PC-9 (cell line): ENCODE measurements around the gene IL15. TPM values are rescaled to one million over a fixed set of nuclear protein-coding genes. Genes with fewer than 3 reads are reported as not detected.

ENCODE experiments used
- BruUV-seq: library from RNA; stranded (reverse); fragments of 400-500 nt; replicated peaks from 2 replicates; lab custom pipeline; 2021; lab: Mats Ljungman, UMichigan
- CTCF ChIA-PET: fragments of 300-600 bp; sonication (Branson Sonifier 250); formaldehyde crosslinking; loops from one replicate; lab custom pipeline; 2022; ENCODE audit warnings: antibody characterized with exemption; lab: Charles Lee
- POLR2A ChIA-PET: fragments of 300-600 bp; sonication (Branson Sonifier 250); formaldehyde crosslinking; loops from one replicate; lab custom pipeline; 2022; ENCODE audit warnings: antibody characterized with exemption; ENCODE audit not compliant: unreplicated experiment; lab: Charles Lee
- DNase-seq, 2 experiments: peaks; one replicate each; pipeline versions ENCODE4 v3.0.0 to v3.0.0-alpha.2; 2015 to 2022; ENCODE audit warnings: mixed read lengths in 1 of 2
- H2AFZ ChIP-seq: fragments of 200-600 bp; sonication (generic); 2 replicates; pipeline ENCODE4 v1.8.1; 2017; ENCODE audit warnings: antibody characterized with exemption
- H3F3A ChIP-seq: fragments of 200-600 bp; sonication (generic); 2 replicates; pipeline ENCODE4 v1.8.1; 2017; ENCODE audit warnings: antibody characterized with exemption, mild to moderate bottlenecking, low read depth; ENCODE audit not compliant: insufficient read depth
- H3K27ac ChIP-seq: fragments of 200-600 bp; sonication (generic); 2 replicates; pipeline ENCODE4 v1.6.1; 2016; ENCODE audit warnings: mixed run types
- H3K27me3 ChIP-seq: fragments of 200-600 bp; sonication (generic); 2 replicates; pipeline ENCODE4 v1.6.1; 2016; ENCODE audit warnings: low read depth, mixed run types; ENCODE audit not compliant: insufficient read depth
- H3K36me3 ChIP-seq: fragments of 200-600 bp; sonication (generic); 2 replicates; pipeline ENCODE4 v1.6.1; 2016; ENCODE audit warnings: low read depth, mixed run types
- H3K4me1 ChIP-seq: fragments of 200-600 bp; sonication (generic); replicated peaks from 2 replicates; pipeline ENCODE4 v1.6.1; 2016; ENCODE audit warnings: mixed run types; ENCODE audit not compliant: insufficient read depth
- H3K4me2 ChIP-seq: fragments of 200-600 bp; sonication (generic); 2 replicates; pipeline ENCODE4 v1.6.1; 2017; ENCODE audit warnings: mixed run types
- H3K4me3 ChIP-seq: fragments of 200-600 bp; sonication (generic); 2 replicates; pipeline ENCODE4 v1.6.1; 2016; ENCODE audit warnings: mixed run types
- H3K79me2 ChIP-seq: fragments of 200-600 bp; sonication (generic); 2 replicates; pipeline ENCODE4 v1.6.1; 2017; ENCODE audit warnings: low read depth, mixed run types
- H3K9me2 ChIP-seq: fragments of 200-600 bp; sonication (generic); 2 replicates; pipeline ENCODE4 v1.8.1; 2017; ENCODE audit warnings: mild to moderate bottlenecking; ENCODE audit not compliant: insufficient read depth
- H3K9me3 ChIP-seq: fragments of 200-600 bp; sonication (generic); 2 replicates; pipeline ENCODE4 v1.8.1; 2016; ENCODE audit warnings: low read depth; ENCODE audit not compliant: insufficient read depth
- H4K20me1 ChIP-seq: fragments of 200-600 bp; sonication (generic); 2 replicates; pipeline ENCODE4 v1.8.1; 2017; ENCODE audit not compliant: insufficient read depth
- EZH2 ChIP-seq: fragments of 200-600 bp; sonication (generic); IDR thresholded peaks from 2 replicates; pipeline ENCODE4 v1.8.0; 2017; ENCODE audit warnings: antibody characterized with exemption, low read depth
- intact Hi-C: fragments of 100-400 bp; cut with micrococcal nuclease; formaldehyde crosslinking; loops from one replicate; pipeline ENCODE4 v1.10.0; 2022; ENCODE audit not compliant: unreplicated experiment
- total RNA-seq: library from RNA; stranded (reverse); gene quantifications from 2 replicates; pipeline ENCODE4 v1.2.3, GENCODE V29; 2021
- TF ChIP-seq, protein P1 (sequence below): fragments of 200-600 bp; sonication (generic); conservative IDR thresholded peaks from 2 replicates; pipeline ENCODE4 v1.6.1; 2017; ENCODE audit warnings: mixed run types, antibody characterized with exemption, mild to moderate bottlenecking, moderate library complexity

Gene IL15
- total RNA-seq, 1 experiment from 2014 or later = 4.2 TPM

DNA sequence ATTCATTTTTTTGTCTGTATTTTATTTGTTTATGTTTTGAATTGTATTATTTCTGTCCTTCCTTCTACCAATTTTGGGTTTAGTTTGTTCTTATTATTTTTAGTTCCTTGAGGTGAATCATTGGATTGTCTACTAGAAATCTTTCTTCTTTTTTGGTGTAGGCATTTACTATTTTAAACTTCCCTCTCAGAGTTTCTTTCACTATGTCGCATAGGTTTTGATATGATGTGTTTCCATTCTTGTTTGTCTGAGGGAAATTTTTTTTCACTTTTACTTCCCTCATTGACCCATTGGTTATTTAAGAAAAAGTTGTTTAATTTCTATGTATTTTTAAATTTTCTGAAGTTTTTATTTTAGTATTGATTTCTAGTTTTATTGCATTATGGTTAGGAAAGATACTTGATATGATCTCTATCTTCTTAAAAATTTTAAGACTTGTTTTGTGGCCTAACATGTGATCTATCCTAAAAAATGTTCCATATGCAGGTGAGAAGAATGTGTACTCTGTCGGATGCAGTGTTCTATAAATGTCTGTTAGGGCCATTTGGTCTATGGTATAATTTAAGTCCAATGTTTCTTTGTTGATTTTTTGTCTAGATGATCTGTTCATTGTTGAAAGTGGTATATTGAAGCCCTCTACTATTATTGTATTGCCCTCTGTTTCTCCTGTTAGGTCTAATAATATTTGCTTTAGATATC is 68.8 kb downstream of the IL15 start:
- ChIA-PET POLR2A (no interaction called here), CTCF (no interaction called here)
- H3K27ac ChIP-seq = no peak overlapping the region
- H3K4me1 ChIP-seq = no peaks in the 10 kb centered on the region
- no peaks in the 10 kb centered on the region for H3K9me3 ChIP-seq
- H3K4me2 ChIP-seq = no peak overlapping the region
- no peaks in the 10 kb centered on the region for H3K79me2 ChIP-seq
- no peaks in the 10 kb centered on the region for H3K9me2 ChIP-seq
- no peaks in the 10 kb centered on the region for H3F3A ChIP-seq
- no peaks in the 10 kb centered on the region for H3K27me3 ChIP-seq
- H4K20me1 ChIP-seq = no peaks in the 10 kb centered on the region
- TF ChIP-seq, protein P1, sequence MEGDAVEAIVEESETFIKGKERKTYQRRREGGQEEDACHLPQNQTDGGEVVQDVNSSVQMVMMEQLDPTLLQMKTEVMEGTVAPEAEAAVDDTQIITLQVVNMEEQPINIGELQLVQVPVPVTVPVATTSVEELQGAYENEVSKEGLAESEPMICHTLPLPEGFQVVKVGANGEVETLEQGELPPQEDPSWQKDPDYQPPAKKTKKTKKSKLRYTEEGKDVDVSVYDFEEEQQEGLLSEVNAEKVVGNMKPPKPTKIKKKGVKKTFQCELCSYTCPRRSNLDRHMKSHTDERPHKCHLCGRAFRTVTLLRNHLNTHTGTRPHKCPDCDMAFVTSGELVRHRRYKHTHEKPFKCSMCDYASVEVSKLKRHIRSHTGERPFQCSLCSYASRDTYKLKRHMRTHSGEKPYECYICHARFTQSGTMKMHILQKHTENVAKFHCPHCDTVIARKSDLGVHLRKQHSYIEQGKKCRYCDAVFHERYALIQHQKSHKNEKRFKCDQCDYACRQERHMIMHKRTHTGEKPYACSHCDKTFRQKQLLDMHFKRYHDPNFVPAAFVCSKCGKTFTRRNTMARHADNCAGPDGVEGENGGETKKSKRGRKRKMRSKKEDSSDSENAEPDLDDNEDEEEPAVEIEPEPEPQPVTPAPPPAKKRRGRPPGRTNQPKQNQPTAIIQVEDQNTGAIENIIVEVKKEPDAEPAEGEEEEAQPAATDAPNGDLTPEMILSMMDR = no peak
- TF ChIP-seq EZH2 = no peak
- no peak for DNase-seq
- no peaks in the 10 kb centered on the region for H3K36me3 ChIP-seq
- BruUV-seq = no TSS peak
- H3K4me3 ChIP-seq = no peak overlapping the region
- intact Hi-C loops = no loop called here
- H2AFZ ChIP-seq = no peak overlapping the region

DNA sequence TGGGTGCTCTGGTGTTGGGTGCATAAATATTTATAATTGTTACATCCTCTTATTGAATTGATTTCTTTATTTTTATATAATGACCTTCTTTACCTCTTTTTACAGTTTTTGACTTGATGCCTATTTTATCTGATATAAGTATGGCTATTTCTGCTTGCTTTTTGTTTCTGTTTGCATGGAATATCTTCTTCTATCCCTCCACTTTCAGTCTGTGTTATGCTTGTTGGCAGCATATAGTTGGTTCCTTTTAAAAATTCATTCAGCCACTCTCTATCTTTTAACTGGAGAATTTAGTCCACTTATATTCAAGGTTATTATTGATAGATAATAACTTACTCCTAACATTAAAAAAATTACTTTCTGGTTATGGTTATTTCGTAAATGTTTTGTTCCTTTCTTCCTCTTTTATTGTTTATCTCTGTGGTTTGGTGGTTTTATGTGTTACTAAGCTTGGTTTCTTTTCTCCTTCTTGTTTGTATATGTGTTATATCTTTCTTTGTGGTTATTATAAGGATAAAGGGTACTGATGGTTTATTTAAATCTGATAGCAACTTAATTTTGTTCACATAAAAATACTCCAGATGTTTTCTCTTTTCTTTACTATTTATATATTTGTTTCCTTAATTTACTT is 69.5 kb downstream of the IL15 start:
- ChIA-PET CTCF (no interaction called here), POLR2A (no interaction called here)
- H2AFZ ChIP-seq = no peak overlapping the region
- BruUV-seq = no TSS peak
- TF ChIP-seq, protein P1 = no peak
- no peaks in the 10 kb centered on the region for H3K9me3 ChIP-seq
- no peaks in the 10 kb centered on the region for H3K9me2 ChIP-seq
- H3K4me3 ChIP-seq = no peak overlapping the region
- intact Hi-C loops = no loop called here
- no peaks in the 10 kb centered on the region for H3F3A ChIP-seq
- H3K4me2 ChIP-seq = no peak overlapping the region
- no peaks in the 10 kb centered on the region for H3K4me1 ChIP-seq
- H3K27me3 ChIP-seq = no peaks in the 10 kb centered on the region
- no peaks in the 10 kb centered on the region for H4K20me1 ChIP-seq
- H3K27ac ChIP-seq = no peak overlapping the region
- no peaks in the 10 kb centered on the region for H3K79me2 ChIP-seq
- H3K36me3 ChIP-seq = no peaks in the 10 kb centered on the region
- no peak for DNase-seq

DNA sequence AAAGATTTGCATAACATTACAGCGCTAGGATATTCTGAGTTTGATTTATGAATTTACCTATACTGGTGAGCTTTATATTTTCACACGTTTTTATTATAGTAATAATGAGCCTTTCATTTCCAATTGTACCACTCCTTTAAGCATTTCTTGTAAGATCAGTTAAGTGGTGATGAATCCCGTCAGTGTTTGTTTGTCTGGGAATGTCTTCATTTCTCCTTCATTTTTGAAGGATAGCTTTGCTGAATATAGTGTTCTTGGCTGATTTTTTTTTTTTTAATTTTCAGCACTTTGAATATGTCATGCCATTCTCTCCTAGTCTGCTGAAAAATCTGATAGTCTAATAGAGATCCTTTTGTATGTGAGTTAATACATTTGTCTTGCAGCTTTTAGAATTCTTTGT is 70.1 kb downstream of the IL15 start:
- BruUV-seq = no TSS peak
- POLR2A ChIA-PET = no interaction called here

More for the DNA sequence above, 70.1 kb downstream of the IL15 start:
- H3K4me1 ChIP-seq = no peaks in the 10 kb centered on the region
- H3K27me3 ChIP-seq = no peaks in the 10 kb centered on the region
- intact Hi-C loops = no loop called here
- no peak for TF ChIP-seq EZH2
- TF ChIP-seq, protein P1 = no peak
- CTCF ChIA-PET = no interaction called here
- no peaks in the 10 kb centered on the region for H3K9me3 ChIP-seq
- DNase-seq = no peak
- no peaks in the 10 kb centered on the region for H3K9me2 ChIP-seq
- H3K79me2 ChIP-seq = no peaks in the 10 kb centered on the region
- no peak overlapping the region for H2AFZ ChIP-seq
- H3K4me3 ChIP-seq = no peak overlapping the region
- no peaks in the 10 kb centered on the region for H4K20me1 ChIP-seq
- H3K27ac ChIP-seq = no peak overlapping the region
- H3K36me3 ChIP-seq = no peaks in the 10 kb centered on the region
- no peaks in the 10 kb centered on the region for H3F3A ChIP-seq
- H3K4me2 ChIP-seq = no peak overlapping the region
